ENCODE measurements around the gene C1GALT1.

The C1GALT1 gene

DNA sequence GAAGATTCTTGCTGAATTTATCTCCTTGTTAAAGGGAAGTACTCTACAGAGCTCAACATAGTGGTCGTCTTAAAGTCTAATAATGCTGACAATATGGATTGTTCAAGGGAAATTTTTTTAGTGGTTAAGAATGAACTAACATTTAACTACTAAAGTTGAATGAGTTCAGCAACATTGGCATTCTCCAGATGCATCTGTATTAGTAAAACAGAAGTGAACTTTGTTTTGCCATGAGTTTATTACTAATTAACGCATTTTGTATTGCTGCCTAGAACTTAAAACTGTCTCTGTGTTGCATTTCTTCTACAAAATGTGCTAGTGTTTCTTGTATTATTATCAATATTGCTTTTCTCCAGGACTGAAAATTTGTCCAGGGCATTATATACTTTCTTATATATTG lies 67.5 kb downstream of the C1GALT1 start:
- TF ChIP-seq, protein P1, sequence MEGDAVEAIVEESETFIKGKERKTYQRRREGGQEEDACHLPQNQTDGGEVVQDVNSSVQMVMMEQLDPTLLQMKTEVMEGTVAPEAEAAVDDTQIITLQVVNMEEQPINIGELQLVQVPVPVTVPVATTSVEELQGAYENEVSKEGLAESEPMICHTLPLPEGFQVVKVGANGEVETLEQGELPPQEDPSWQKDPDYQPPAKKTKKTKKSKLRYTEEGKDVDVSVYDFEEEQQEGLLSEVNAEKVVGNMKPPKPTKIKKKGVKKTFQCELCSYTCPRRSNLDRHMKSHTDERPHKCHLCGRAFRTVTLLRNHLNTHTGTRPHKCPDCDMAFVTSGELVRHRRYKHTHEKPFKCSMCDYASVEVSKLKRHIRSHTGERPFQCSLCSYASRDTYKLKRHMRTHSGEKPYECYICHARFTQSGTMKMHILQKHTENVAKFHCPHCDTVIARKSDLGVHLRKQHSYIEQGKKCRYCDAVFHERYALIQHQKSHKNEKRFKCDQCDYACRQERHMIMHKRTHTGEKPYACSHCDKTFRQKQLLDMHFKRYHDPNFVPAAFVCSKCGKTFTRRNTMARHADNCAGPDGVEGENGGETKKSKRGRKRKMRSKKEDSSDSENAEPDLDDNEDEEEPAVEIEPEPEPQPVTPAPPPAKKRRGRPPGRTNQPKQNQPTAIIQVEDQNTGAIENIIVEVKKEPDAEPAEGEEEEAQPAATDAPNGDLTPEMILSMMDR (IDR thresholded peaks at IDR 0.05; ENCODE audit: low read depth, low read length, missing control alignments) = no peak
- no peak overlapping the region for H3K4me3 ChIP-seq (ENCODE audit: low read depth, low read length)
- DNase-seq (ENCODE audit: low read depth) = no peak

DNA sequence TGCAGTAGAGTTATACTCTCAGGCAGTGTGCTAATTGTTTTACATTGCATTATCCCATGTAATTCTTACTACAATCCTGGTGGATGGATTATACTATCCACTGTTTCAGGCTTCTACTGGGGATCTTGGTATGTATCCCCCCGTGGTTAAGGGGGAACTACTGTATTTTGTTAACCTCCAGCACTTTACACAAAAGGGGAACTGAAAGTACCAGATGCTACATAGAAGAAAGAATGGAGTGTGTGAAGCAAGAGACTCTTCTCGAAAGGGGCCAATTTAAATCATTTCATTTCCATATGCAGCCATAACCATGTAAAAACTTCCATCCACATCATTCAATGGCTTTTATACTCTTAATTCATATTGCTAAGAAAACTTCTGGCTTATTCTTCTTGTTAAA lies 69.4 kb downstream of the C1GALT1 start:
- TF ChIP-seq, protein P1 (IDR thresholded peaks at IDR 0.05; ENCODE audit: low read depth, low read length, missing control alignments) = no peak
- H3K4me3 ChIP-seq (ENCODE audit: low read depth, low read length) = no peak overlapping the region
- peak; percentile 75 for DNase-seq (ENCODE audit: low read depth)

DNA sequence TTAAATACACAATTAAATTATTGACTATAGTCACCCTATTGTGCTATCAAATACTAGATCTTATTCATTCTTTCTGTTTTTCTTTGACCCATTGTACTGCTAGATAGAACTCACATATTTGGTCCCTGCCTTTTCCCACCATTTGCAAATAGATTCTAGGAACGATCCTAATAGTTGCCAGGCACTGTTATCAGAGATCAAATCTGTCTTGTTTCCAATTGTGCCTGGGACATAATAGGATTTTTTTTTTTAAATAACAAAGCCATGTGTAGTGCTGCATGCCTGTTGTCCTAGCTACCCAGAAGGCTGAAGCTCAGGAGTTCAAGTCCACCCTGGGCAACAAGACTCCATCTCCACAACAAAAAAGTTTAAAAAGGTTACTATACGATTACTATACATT lies 72.0 kb downstream of the C1GALT1 start:
- H3K4me3 ChIP-seq (ENCODE audit: low read depth, low read length) = no peak overlapping the region
- no peak for DNase-seq (ENCODE audit: low read depth)
- TF ChIP-seq, protein P1 (IDR thresholded peaks at IDR 0.05; ENCODE audit: low read depth, low read length, missing control alignments) = no peak

DNA sequence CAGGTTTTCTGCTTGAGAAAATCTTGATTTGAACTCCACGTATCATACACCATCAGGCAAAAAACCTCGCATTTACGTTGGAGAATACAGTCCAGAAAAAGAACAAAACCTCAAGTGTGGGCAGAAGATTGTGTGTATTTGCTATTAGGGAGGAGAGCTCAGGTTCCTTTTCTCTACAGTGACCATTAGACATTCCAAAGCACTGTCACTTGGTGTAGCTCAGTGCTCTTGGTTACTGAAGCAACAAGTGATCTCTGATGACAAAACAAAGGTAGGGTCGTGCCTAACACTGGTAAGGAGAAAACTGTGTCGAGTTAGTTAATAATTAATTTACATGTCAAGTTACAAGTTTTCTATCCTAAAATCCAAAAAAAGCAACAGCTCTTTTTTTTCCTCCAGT lies 72.6 kb downstream of the C1GALT1 start:
- H3K4me3 ChIP-seq (ENCODE audit: low read depth, low read length) = no peak overlapping the region
- TF ChIP-seq, protein P1 (IDR thresholded peaks at IDR 0.05; ENCODE audit: low read depth, low read length, missing control alignments) = no peak
- no peak for DNase-seq (ENCODE audit: low read depth)

- H3K4me3 ChIP-seq (ENCODE audit: low read depth, low read length) = no peak overlapping the region
- DNase-seq (ENCODE audit: low read depth) = no peak
- TF ChIP-seq, protein P1 (IDR thresholded peaks at IDR 0.05; ENCODE audit: low read depth, low read length, missing control alignments) = no peak
Measured at GRCh38 chr7:7256731-7257274, 74.5 kb downstream of the C1GALT1 start.

GRCh38 chr7:7257899-7258692 lies 75.8 kb downstream of the C1GALT1 start:
- DNase-seq (ENCODE audit: low read depth) = peak; percentile 81
- peak overlapping the region; percentile 3; the same call in 1 of the 2 replicates for H3K4me3 ChIP-seq (ENCODE audit: low read depth, low read length)
- TF ChIP-seq, protein P1 (IDR thresholded peaks at IDR 0.05; ENCODE audit: low read depth, low read length, missing control alignments) = no peak

GRCh38 chr7:7261863-7262262 lies 79.5 kb downstream of the C1GALT1 start:
- TF ChIP-seq, protein P1 (IDR thresholded peaks at IDR 0.05; ENCODE audit: low read depth, low read length, missing control alignments) = no peak
- no peak for DNase-seq (ENCODE audit: low read depth)
- no peak overlapping the region for H3K4me3 ChIP-seq (ENCODE audit: low read depth, low read length)
